Effector memory CD4-positive, alpha-beta T cell (primary cell): Measurements from ENCODE around the gene BTF3L4.
"Not testable (repeated sequence)": the region's sequence is repeated elsewhere in the genome, so short reads cannot be mapped to it uniquely, and the experiment has no call there.

ENCODE experiments used
- DNase-seq, 3 donors: peaks; one replicate each; pipeline ENCODE4 v3.0.0-alpha.2; 2020
- H3K27ac ChIP-seq: 2 replicates; pipeline ENCODE4 v1.7.0; 2013; ENCODE audit warnings: mild to moderate bottlenecking, low read length, moderate library complexity; ENCODE audit not compliant: insufficient read depth, poor library complexity, severe bottlenecking
- H3K27me3 ChIP-seq: replicated peaks from 2 replicates; pipeline ENCODE4 v1.7.0; 2013; ENCODE audit warnings: mild to moderate bottlenecking, low read length; ENCODE audit not compliant: insufficient read depth, control insufficient read depth, poor library complexity, severe bottlenecking
- H3K36me3 ChIP-seq: 2 replicates; pipeline ENCODE4 v1.7.0; 2013; ENCODE audit warnings: mild to moderate bottlenecking, low read length, moderate library complexity; ENCODE audit not compliant: control insufficient read depth, insufficient read depth
- H3K4me1 ChIP-seq: 2 replicates; pipeline ENCODE4 v1.7.0; 2013; ENCODE audit warnings: low read length, mild to moderate bottlenecking; ENCODE audit not compliant: control insufficient read depth, insufficient read depth, poor library complexity, severe bottlenecking
- H3K4me3 ChIP-seq: 2 replicates; pipeline ENCODE4 v1.7.0; 2013; ENCODE audit warnings: low read length, low read depth, mild to moderate bottlenecking; ENCODE audit not compliant: insufficient read depth, poor library complexity, severe bottlenecking
- H3K9me3 ChIP-seq: 2 replicates; pipeline ENCODE4 v1.7.0; 2013; ENCODE audit warnings: mild to moderate bottlenecking, low read length, moderate library complexity; ENCODE audit not compliant: control insufficient read depth

The BTF3L4 gene

GRCh38 chr1:52072291-52072690 lies 16.2 kb downstream of the BTF3L4 start:
- peaks cover 17% of the 10 kb centered on the region for H3K36me3 ChIP-seq
- H3K27me3 ChIP-seq = no peaks in the 10 kb centered on the region
- H3K4me1 ChIP-seq = no peaks in the 10 kb centered on the region
- no peak for DNase-seq
- no peaks in the 10 kb centered on the region for H3K9me3 ChIP-seq
- H3K27ac ChIP-seq = no peak overlapping the region
- no peak overlapping the region for H3K4me3 ChIP-seq

- H3K27ac ChIP-seq, H3K9me3 ChIP-seq, DNase-seq, H3K36me3 ChIP-seq, H3K4me1 ChIP-seq, H3K4me3 ChIP-seq, H3K27me3 ChIP-seq: not testable (repeated sequence)
These were observed 21.2 kb downstream of the BTF3L4 start for GRCh38 chr1:52077277-52077676.

DNA sequence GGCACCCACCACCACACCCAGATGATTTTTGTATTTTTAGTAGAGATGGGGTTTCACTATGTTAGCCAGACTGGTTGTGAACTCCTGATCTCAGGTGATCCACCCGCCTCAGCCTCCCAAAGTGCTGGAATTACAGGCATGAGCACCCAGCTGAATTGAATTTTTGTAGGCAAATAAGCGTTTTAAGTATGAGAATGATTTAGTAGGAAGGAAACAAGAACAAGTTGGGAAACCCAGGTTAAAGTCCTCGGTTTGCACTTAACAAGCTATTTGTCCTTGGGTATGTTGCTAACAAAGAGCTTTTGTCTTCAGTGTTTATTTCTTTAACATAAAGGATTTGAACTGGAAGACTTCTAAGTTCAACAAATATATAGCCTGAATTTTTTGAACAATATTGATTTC lies 23.9 kb downstream of the BTF3L4 start:
- H3K9me3 ChIP-seq = no peaks in the 10 kb centered on the region
- H3K4me3 ChIP-seq = no peak overlapping the region
- no peaks in the 10 kb centered on the region for H3K27me3 ChIP-seq
- no peaks in the 10 kb centered on the region for H3K4me1 ChIP-seq
- no peak overlapping the region for H3K27ac ChIP-seq
- peaks cover 11% of the 10 kb centered on the region for H3K36me3 ChIP-seq
- DNase-seq = no peak

DNA sequence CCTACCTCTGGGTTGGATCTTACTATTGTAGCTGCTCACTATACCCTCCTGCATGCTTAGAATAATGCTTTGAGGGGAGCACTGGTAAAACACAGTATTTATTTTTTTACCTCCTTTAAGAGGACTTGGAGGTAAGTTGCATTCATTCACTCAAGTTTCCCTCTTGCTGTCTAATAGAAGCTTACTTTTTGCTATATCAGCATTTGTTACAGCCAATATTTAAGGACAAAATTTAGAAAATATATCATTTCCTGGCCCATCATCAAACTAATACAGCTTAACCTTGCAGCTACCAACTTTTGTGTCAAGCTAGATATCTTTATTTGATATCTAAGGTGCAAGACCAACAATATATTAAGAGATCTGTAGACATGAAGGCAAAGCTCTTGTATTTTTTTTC lies 31.8 kb downstream of the BTF3L4 start:
- peaks cover 15% of the 10 kb centered on the region for H3K36me3 ChIP-seq
- H3K4me3 ChIP-seq, DNase-seq, H3K27me3 ChIP-seq, H3K9me3 ChIP-seq, H3K4me1 ChIP-seq, H3K27ac ChIP-seq: not testable (repeated sequence)

DNA sequence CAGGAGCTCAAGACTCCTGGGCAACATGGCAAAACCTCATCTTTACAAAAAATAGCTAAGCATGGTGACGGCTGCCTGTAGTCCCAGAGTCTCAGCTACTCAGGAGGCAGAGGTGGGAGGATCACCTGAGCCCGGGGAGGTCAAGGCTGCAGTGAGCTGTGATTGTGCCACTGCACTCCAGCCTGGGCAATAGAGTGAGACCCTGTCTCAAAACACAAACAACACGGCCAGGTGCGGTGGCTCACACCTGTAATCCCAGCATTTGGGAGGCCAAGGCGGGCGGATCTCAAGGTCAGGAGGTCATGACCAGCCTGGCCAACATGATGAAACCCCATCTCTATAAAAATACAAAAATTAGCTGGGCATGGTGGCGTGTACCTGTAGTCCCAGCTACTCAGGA lies 38.2 kb downstream of the BTF3L4 start:
- H3K36me3 ChIP-seq, H3K4me3 ChIP-seq, H3K27ac ChIP-seq, H3K9me3 ChIP-seq, H3K4me1 ChIP-seq, H3K27me3 ChIP-seq, DNase-seq: not testable (repeated sequence)

GRCh38 chr1:52096216-52096615 lies 40.1 kb downstream of the BTF3L4 start:
- Histone ChIP-seq H3K27ac (no peak overlapping the region), H3K27me3 (no peaks in the 10 kb centered on the region), H3K9me3 (no peaks in the 10 kb centered on the region), H3K4me1 (no peaks in the 10 kb centered on the region), H3K36me3 (no peaks in the 10 kb centered on the region), H3K4me3 (no peak overlapping the region)
- no peak for DNase-seq

GRCh38 chr1:52098139-52098871 lies 42.2 kb downstream of the BTF3L4 start:
- no peak overlapping the region for H3K27ac ChIP-seq
- H3K4me3 ChIP-seq = no peak overlapping the region
- no peaks in the 10 kb centered on the region for H3K9me3 ChIP-seq
- no peak for DNase-seq
- no peaks in the 10 kb centered on the region for H3K36me3 ChIP-seq
- no peaks in the 10 kb centered on the region for H3K4me1 ChIP-seq
- H3K27me3 ChIP-seq = no peaks in the 10 kb centered on the region

DNA sequence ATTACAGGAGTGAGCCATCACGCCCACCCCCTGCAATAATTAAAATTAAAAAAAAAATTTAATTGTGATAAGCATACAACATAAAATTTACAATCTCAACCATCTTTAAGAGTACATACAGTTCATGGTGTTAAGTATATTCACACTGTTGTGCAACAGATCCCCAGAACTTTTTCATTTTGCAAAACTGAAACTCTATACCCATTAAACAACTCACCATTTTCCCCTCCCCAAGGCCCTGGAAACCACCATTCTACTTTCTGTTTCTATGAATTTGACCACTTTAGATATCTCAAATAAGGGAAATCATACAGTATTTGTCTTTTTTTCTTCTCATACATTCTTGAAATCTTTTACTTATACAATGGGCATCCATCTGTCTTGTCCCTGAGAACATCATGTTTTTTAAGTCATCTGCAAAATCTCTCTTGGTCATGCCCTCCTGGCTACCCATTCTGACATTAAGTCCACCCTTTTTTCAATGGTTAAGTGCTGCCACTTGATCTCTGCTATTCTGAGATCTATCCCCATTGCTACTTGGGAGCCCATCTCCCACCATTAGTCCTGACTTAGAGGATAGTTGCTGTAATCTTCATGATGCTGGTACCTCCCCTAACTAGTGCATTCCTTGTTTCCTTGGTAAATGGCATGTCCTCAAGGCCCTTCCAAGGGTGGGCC lies 46.4 kb downstream of the BTF3L4 start:
- Histone ChIP-seq H3K4me3 (no peak overlapping the region), H3K27me3 (no peaks in the 10 kb centered on the region), H3K9me3 (no peaks in the 10 kb centered on the region), H3K4me1 (no peaks in the 10 kb centered on the region), H3K27ac (no peak overlapping the region), H3K36me3 (no peaks in the 10 kb centered on the region)
- DNase-seq = no peak

GRCh38 chr1:52111492-52111891 lies 55.4 kb downstream of the BTF3L4 start:
- Histone ChIP-seq H3K36me3 (no peaks in the 10 kb centered on the region), H3K4me3 (no peak overlapping the region), H3K9me3 (no peaks in the 10 kb centered on the region), H3K27ac (no peak overlapping the region), H3K4me1 (no peaks in the 10 kb centered on the region), H3K27me3 (no peaks in the 10 kb centered on the region)
- no peak for DNase-seq

- Histone ChIP-seq H3K4me1 (no peaks in the 10 kb centered on the region), H3K36me3 (no peaks in the 10 kb centered on the region), H3K9me3 (no peaks in the 10 kb centered on the region), H3K4me3 (no peak overlapping the region), H3K27me3 (no peaks in the 10 kb centered on the region), H3K27ac (no peak overlapping the region)
- no peak for DNase-seq
These were observed 56.4 kb downstream of the BTF3L4 start for GRCh38 chr1:52112489-52112888.
